Chondrocyte (in vitro differentiated cells): ENCODE results near the gene SPATA12. TPM values are rescaled to one million over a fixed set of nuclear protein-coding genes. Genes with fewer than 3 reads are reported as not detected.

Experiments used
- DNase-seq: peaks from one replicate; pipeline ENCODE4 v3.0.0; 2021; ENCODE audit warnings: mixed read lengths, low spot score
- H3K27ac Mint-ChIP-seq: one replicate; pipeline ENCODE4 v1.8.0; 2021; ENCODE audit warnings: mild to moderate bottlenecking, moderate library complexity, mixed read lengths; ENCODE audit not compliant: unreplicated experiment
- H3K27me3 Mint-ChIP-seq: 2 replicates; pipeline ENCODE4 v1.8.0; 2021; ENCODE audit warnings: low read depth, mixed read lengths
- H3K36me3 Mint-ChIP-seq: 2 replicates; pipeline ENCODE4 v1.8.0; 2021; ENCODE audit warnings: low read depth, mixed read lengths
- H3K4me1 Mint-ChIP-seq: 2 replicates; pipeline ENCODE4 v1.8.0; 2021; ENCODE audit warnings: low read depth, mild to moderate bottlenecking, mixed read lengths
- H3K4me3 Mint-ChIP-seq: one replicate; pipeline ENCODE4 v1.8.0; 2021; ENCODE audit warnings: mild to moderate bottlenecking, moderate library complexity, mixed read lengths; ENCODE audit not compliant: unreplicated experiment
- H3K9me3 Mint-ChIP-seq: 2 replicates; pipeline ENCODE4 v1.8.0; 2021; ENCODE audit warnings: low read depth, mixed read lengths
- CTCF ChIP-seq: fragments of 200-600 bp; sonication (generic); IDR thresholded peaks from 2 replicates; pipeline ENCODE4 v1.5.0; 2021; ENCODE audit warnings: antibody characterized with exemption, mild to moderate bottlenecking, moderate library complexity
- total RNA-seq: library from RNA; stranded (reverse); gene quantifications from 3 replicates; pipeline ENCODE4 v1.2.1, GENCODE V29; 2021

The SPATA12 gene
- total RNA-seq, 1 donor from 2014 or later: not detected

GRCh38 chr3:57038466-57039164 is 21.8 kb upstream of the SPATA12 start:
- no peaks in the 10 kb centered on the region for H3K27me3 Mint-ChIP-seq
- H3K4me1 Mint-ChIP-seq: no peaks in the 10 kb centered on the region
- H3K4me3 Mint-ChIP-seq: no peak overlapping the region
- no peak overlapping the region for H3K27ac Mint-ChIP-seq
- no peaks in the 10 kb centered on the region for H3K36me3 Mint-ChIP-seq
- no peak for DNase-seq
- TF ChIP-seq CTCF: no peak
- H3K9me3 Mint-ChIP-seq: no peaks in the 10 kb centered on the region

GRCh38 chr3:57041674-57042073 is 18.8 kb upstream of the SPATA12 start:
- no peaks in the 10 kb centered on the region for H3K36me3 Mint-ChIP-seq
- no peaks in the 10 kb centered on the region for H3K9me3 Mint-ChIP-seq
- TF ChIP-seq CTCF: no peak
- no peaks in the 10 kb centered on the region for H3K4me1 Mint-ChIP-seq
- DNase-seq: no peak
- H3K27me3 Mint-ChIP-seq: no peaks in the 10 kb centered on the region
- no peak overlapping the region for H3K4me3 Mint-ChIP-seq
- H3K27ac Mint-ChIP-seq: no peak overlapping the region

- no peaks in the 10 kb centered on the region for H3K36me3 Mint-ChIP-seq
- no peaks in the 10 kb centered on the region for H3K9me3 Mint-ChIP-seq
- DNase-seq: no peak
- no peak for TF ChIP-seq CTCF
- no peak overlapping the region for H3K27ac Mint-ChIP-seq
- no peaks in the 10 kb centered on the region for H3K4me1 Mint-ChIP-seq
- H3K27me3 Mint-ChIP-seq: no peaks in the 10 kb centered on the region
- H3K4me3 Mint-ChIP-seq: no peak overlapping the region
These were observed 16.9 kb upstream of the SPATA12 start for GRCh38 chr3:57043518-57043917.

- no peaks in the 10 kb centered on the region for H3K9me3 Mint-ChIP-seq
- no peak for DNase-seq
- H3K27me3 Mint-ChIP-seq: no peaks in the 10 kb centered on the region
- H3K4me3 Mint-ChIP-seq: no peak overlapping the region
- TF ChIP-seq CTCF: no peak
- H3K36me3 Mint-ChIP-seq: no peaks in the 10 kb centered on the region
- no peaks in the 10 kb centered on the region for H3K4me1 Mint-ChIP-seq
- no peak overlapping the region for H3K27ac Mint-ChIP-seq
These were observed 14.2 kb upstream of the SPATA12 start for GRCh38 chr3:57046101-57046765.

GRCh38 chr3:57048052-57048671 is 12.3 kb upstream of the SPATA12 start:
- Mint-ChIP-seq H3K4me1 (no peaks in the 10 kb centered on the region), H3K9me3 (no peaks in the 10 kb centered on the region), H3K27me3 (no peaks in the 10 kb centered on the region), H3K36me3 (no peaks in the 10 kb centered on the region), H3K4me3 (no peak overlapping the region), H3K27ac (no peak overlapping the region)
- no peak for TF ChIP-seq CTCF
- DNase-seq: no peak
